Astrocyte of the hippocampus (primary cell): ENCODE measurements around the gene GUCY2D.
"Not testable (repeated sequence)": the region's sequence is repeated elsewhere in the genome, so short reads cannot be mapped to it uniquely, and the experiment has no call there.

Experiments used
- DNase-seq: peaks from one replicate; pipeline ENCODE4 v3.0.0; 2011; ENCODE audit warnings: low read depth, low spot score

GUCY2D gene

GRCh38 chr17:8044819-8045810 is 42.7 kb downstream of the GUCY2D start:
- no peak for DNase-seq

GRCh38 chr17:8046306-8046928 is 44.0 kb downstream of the GUCY2D start:
- no peak for DNase-seq

- no peak for DNase-seq
Measured at GRCh38 chr17:8046929-8047768, 44.7 kb downstream of the GUCY2D start.

DNA sequence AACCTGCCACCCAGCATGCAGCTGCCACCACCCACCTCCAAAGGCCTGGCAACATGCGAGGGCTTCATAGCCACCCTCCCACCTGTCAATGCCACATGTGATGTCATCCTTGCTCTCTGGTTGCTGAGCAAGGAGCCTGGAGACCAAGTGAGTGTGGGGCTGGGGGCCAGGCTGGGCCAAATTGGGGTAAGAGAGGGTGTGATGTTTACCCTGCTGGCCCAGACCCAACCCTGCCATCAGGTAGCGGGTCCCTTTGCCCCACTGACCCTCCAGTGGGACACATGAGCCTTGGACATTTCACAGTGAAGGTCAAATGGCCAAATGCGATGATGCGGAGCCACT is 45.3 kb downstream of the GUCY2D start:
- DNase-seq, result no peak

DNA sequence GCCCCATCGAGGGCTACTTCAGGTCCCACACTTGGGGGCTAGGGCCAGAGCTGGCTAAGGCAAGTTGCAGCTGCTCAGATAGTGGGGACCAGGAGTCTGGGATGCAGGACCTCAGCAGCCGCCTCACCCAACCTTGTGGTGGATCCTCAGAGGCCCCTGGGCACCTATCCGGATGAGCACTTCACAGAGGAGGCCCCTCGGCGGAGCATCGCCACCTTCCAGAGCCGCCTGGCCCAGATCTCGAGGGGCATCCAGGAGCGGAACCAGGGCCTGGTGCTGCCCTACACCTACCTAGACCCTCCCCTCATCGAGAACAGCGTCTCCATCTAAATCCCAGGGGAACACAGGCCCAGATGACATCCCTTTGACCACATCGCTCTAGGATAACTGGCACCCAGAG is 45.8 kb downstream of the GUCY2D start:
- no peak for DNase-seq

DNA sequence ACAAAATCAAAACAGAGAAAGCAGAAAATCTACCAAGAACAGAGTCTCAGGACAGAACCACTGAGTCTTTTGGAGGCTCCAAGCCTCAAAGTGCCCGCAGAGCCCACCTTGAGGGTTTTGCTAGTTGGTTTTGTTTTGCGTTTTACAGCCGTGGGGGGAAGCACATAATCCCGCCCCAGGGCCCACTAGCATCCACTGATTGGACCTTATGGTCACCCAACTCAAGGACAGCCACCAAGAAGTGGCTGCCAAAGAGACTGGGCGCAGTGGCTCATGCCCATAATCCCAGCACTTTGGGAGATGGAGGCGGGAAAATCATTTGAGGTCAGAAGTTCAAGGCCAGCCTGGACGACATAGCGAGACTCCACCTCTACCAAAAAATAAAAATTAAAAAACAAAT is 46.3 kb downstream of the GUCY2D start:
- DNase-seq, result no peak

DNA sequence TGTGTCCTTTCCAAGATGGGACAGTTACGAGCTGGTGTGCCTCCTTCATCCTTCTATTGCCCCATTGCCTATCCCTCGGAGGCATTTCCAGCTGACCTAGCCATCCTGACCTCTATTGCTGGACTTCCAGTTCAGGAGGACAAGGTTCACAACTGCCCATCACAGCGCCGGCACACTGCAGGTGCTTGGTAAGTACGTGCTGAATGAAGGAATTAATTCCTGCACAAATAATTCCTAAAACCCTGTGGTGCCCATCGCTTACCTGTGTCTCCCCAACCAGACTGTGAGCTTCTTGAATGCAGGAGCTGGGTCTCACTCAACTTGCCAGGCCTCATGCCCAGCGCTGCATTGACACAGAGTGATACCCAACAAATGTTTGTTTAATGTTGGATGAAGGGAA is 49.4 kb downstream of the GUCY2D start:
- no peak for DNase-seq

DNA sequence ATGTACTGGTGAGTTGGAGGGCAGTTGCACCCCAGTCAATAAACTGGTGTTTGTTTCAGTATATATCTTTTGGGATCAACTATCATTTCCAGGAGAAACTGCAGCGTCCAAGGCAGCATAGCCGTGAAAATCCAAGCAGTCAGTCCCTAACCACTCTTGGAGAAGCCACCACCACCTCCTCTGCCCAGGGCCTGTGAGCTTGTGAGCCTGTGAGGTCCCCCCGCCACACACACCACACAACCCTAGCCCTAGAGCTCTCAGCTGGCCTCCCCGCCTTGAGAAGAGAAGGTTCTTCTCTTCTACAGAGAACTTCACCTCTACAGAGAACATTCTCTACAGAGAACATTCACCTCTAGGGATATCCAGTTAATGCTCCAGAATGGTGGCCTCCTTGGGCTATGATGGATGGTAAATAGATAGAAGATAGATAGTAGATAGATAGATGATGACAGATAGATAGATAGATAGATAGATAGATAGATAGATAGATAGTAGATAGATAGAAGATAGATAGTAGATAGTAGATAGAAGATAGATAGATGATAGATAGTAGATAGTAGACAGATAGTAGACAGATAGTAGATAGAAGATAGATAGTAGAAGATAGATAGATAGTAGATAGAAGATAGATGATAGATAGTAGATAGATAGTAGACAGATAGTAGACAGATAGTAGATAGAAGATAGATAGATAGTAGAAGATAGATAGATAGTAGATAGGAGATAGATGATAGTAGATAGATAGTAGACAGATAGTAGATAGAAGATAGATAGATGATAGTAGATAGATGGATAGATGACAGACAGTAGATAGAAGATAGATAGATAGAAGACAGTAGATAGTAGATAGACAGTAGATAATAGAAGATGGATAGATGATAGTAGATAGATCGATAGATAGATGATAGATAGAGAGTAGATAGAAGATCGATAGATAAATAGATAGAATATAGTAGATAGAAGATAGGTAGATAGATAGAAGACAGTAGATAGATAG is 50.1 kb downstream of the GUCY2D start:
- no peak for DNase-seq

DNA sequence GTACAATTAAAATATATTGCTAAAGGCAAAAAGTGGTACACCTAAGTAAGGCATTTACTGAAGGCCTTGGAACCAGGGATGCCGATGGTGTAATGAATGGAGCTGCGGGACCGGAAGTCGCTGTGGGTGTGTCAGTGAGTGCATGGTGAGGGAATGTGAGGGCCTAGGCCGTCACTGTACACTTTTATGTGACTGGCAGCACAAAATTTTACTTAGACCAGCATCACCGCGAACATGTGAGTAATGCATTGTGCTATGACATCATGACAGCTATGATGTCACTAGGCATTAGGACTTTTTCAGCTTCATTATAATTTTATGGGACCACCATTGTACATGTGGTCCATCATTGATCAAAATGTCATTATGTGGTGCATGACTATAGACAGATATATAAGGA is 51.2 kb downstream of the GUCY2D start:
- DNase-seq, result no peak

GRCh38 chr17:8055851-8056231 is 53.4 kb downstream of the GUCY2D start:
- DNase-seq, result no peak

DNA sequence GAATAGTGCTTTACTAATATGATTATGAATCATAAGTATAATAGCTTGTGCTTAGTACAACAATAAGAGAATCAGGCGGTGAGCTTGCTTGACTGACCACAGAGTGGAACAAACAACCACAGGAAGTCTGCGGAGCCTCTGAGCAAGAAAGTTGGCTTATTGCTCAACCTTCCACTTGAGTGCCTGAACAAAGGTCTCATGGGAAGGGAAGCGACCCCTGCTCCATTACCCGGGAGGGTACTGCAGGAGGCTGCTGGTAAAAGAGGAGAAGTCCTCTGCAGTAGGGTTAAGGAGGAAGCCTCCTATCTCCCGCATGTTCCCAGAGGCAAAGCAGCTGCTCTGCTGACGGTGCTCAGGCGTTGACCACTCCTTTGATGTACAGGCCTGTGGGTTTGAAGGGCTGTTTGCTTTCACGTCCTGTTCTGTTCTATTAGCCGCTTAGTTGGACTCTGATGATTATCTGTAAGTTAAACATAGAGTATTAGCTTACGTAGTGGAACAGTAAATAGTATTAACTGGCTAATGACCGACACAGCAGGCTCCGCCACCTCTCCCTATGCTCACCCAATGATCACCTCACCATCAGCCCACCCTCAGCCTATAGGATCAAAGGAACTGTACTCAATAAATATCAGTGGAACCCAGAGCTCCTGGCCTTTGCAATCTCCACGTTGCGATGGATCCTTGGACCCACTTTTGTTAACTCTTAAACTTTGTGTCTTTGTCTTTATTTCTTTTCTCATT is 54.0 kb downstream of the GUCY2D start:
- peak; percentile 70 for DNase-seq

- DNase-seq, result no peak
Measured at GRCh38 chr17:8056976-8057625, 54.7 kb downstream of the GUCY2D start.

DNA sequence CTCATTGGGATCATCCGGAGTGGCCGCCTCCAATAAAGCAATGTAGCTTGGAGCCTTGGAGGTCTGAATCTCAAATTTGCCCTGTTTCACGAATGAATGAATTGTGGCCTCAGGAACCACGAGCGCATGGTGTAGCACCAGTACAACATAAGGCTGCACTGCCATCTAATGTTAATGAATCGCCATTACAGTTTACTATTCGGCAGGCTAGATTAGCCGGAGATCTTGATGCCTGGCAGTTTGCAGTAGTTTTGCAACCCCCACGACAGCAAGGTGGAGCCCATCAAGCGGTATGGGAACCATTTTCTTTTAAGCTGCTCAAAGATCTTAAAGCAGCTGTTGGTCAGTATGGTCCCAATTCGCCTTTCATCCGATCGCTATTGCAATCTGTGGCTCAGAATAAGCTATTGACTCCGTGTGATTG is 55.3 kb downstream of the GUCY2D start:
- DNase-seq, result peak; percentile 87

- no peak for DNase-seq
Measured at GRCh38 chr17:8059131-8059530, 56.7 kb downstream of the GUCY2D start.

DNA sequence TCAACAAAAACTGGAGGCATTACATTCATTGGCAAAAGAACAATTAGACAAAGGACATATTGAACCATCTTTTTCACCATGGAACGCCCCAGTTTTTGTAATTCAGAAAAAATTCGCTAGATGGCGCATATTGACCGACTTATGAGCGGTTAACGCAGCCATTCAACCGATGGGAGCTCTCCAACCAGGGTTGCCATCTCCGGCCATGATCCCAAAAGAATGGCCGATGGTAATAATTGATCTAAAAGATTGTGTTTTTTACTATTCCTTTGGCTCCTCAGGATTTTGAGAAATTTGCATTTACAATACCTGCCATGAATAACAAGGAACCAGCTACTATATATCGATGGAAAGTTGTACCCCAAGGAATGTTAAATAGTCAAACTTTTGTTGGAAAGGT is 57.9 kb downstream of the GUCY2D start:
- peak; percentile 85 for DNase-seq

DNA sequence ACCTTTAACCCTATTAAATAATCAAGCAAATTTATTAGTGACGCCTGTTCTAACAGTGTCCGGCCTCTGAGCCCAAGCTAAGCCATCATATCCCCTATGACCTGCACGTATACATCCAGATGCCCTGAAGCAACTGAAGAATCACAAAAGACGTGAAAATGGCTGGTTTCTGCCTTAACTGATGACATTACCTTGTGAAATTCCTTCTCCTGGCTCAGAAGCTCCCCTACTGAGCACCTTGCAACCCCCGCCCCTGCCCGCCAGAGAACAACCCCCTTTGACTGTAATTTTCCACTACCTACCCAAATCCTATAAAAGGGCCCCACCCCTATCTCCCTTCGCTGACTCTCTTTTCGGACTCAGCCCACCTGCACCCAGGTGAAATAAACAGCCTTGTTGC is 59.4 kb downstream of the GUCY2D start:
- not testable (repeated sequence) for DNase-seq

DNA sequence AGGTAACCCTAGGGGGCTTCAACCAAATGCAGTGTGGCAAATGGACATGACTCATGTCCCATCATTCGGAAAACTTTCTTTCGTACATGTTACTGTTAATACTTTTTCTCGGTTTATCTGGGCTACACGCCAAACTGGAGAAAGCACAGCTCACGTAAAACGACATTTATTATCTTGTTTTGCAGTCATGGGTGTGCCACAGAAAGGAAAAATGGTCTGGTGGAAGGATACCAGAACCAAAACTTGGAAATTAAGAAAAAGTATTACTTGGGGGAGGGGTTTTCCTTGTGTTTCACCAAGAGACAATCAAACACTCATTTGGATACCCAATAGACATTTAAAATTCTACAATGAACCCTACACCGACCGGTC is 60.0 kb downstream of the GUCY2D start:
- DNase-seq, result no peak

DNA sequence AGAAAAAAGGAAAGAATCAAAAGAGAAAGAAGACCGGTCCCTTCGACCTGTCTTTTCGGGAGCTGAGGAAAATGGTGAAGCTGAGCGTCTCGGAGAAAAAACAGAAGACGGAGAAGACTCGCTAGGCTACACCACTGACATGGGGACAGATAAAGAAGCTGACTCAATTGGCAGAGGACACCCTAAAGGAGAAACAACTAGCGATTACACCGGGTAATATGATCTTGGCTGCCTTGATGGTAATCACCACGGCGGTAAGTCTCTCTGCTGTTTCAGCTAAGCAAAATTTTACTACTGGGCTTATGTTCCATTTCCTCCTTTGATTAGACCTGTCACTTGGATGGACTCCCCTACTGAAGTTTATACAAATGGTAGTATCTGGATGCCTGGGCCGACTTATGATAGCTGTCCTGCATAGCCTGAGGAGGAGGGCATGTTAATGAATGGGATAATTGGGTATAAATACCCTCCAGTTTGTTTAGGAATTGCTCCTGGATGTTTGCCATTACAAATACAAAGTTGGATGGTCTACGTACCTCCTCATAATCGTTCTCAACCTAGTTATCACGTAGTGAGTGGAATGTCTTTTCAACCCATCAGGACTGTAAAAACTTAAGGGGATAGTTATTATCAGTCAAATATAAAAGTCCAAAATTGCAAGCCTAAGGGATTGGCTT is 60.5 kb downstream of the GUCY2D start:
- no peak for DNase-seq
